HepG2 (cell line): ENCODE results near the gene APOC1. TPM values are rescaled to one million over a fixed set of nuclear protein-coding genes. Genes with fewer than 3 reads are reported as not detected.
A peak's percentile ranks its signal among the peaks of the same experiment; 100 is the strongest.

ENCODE experiments used
- AHDC1 ChIP-seq: sonication (generic); formaldehyde crosslinking; IDR thresholded peaks from 2 replicates; pipeline ENCODE4 v1.5.1; 2020; ENCODE audit warnings: mild to moderate bottlenecking, missing genetic modification reagents, borderline replicate concordance
- JDP2 ChIP-seq: sonication (generic); formaldehyde crosslinking; IDR thresholded peaks from 2 replicates; pipeline ENCODE4 v1.8.1; 2022; ENCODE audit warnings: missing genetic modification reagents, borderline replicate concordance
- KLF11 ChIP-seq: IDR thresholded peaks from 2 replicates; pipeline ENCODE4 v1.6.1; 2016; ENCODE audit warnings: missing compliant biosample characterization
- MIER2 ChIP-seq: IDR thresholded peaks from 2 replicates; pipeline ENCODE4 v1.6.1; 2016; ENCODE audit warnings: missing biosample characterization, missing genetic modification reagents
- MYC ChIP-seq: sonication (generic); formaldehyde crosslinking; IDR thresholded peaks from 2 replicates; pipeline ENCODE4 v1.9.0; 2021; ENCODE audit warnings: missing genetic modification reagents, borderline replicate concordance
- NONO ChIP-seq, 2 experiments: fragments of 450-650 bp in 1 of 2; sonication (generic) in 1 of 2; formaldehyde crosslinking in 1 of 2; IDR thresholded peaks in 1 of 2; conservative IDR thresholded peaks in 1 of 2; 2 replicates each; pipeline versions ENCODE4 v1.6.1 to v1.8.0; 2017 to 2022; ENCODE audit warnings: mild to moderate bottlenecking in 1 of 2, missing genetic modification reagents in 1 of 2, moderate library complexity in 1 of 2
- NR2C2 ChIP-seq: sonication (generic); formaldehyde crosslinking; IDR thresholded peaks from 2 replicates; pipeline ENCODE4 v1.4.0; 2020; ENCODE audit warnings: missing genetic modification reagents, mild to moderate bottlenecking, moderate library complexity, borderline replicate concordance
- ONECUT2 ChIP-seq: sonication (generic); formaldehyde crosslinking; IDR thresholded peaks from 2 replicates; pipeline ENCODE4 v1.4.0; 2020; ENCODE audit warnings: missing genetic modification reagents
- PCBP2 ChIP-seq: fragments of 200-400 bp; formaldehyde crosslinking; optimal IDR thresholded peaks from 2 replicates; pipeline ENCODE3; 2018; ENCODE audit warnings: low read length, low read depth; ENCODE audit not compliant: poor library complexity, severe bottlenecking
- PRDM4 ChIP-seq: sonication (generic); formaldehyde crosslinking; IDR thresholded peaks from 2 replicates; pipeline ENCODE4 v1.9.0; 2021; ENCODE audit warnings: missing genetic modification reagents, borderline replicate concordance
- SP140L ChIP-seq: sonication (generic); formaldehyde crosslinking; IDR thresholded peaks from 2 replicates; pipeline ENCODE4 v1.4.0; 2020; ENCODE audit warnings: missing genetic modification reagents, borderline replicate concordance
- ZBTB26 ChIP-seq: IDR thresholded peaks from 2 replicates; pipeline ENCODE4 v1.6.1; 2016; ENCODE audit warnings: missing compliant biosample characterization, missing genetic modification reagents, borderline replicate concordance
- ZBTB7B ChIP-seq: sonication (generic); formaldehyde crosslinking; IDR thresholded peaks from 2 replicates; pipeline ENCODE4 v1.4.0; 2020; ENCODE audit warnings: missing genetic modification reagents
- ZNF251 ChIP-seq: sonication (generic); formaldehyde crosslinking; IDR thresholded peaks from 2 replicates; pipeline ENCODE4 v1.9.0; 2021; ENCODE audit warnings: mild to moderate bottlenecking, missing genetic modification reagents
- ZNF362 ChIP-seq: sonication (generic); formaldehyde crosslinking; IDR thresholded peaks from 2 replicates; pipeline ENCODE4 v1.4.0; 2020; ENCODE audit warnings: missing genetic modification reagents, mild to moderate bottlenecking, borderline replicate concordance
- ZNF605 ChIP-seq: sonication (generic); formaldehyde crosslinking; IDR thresholded peaks from 2 replicates; pipeline ENCODE4 v1.8.0; 2022; ENCODE audit warnings: mild to moderate bottlenecking, missing genetic modification reagents
- ZNF607 ChIP-seq: sonication (generic); formaldehyde crosslinking; IDR thresholded peaks from 2 replicates; pipeline ENCODE4 v1.5.1; 2020; ENCODE audit warnings: missing genetic modification reagents, mild to moderate bottlenecking, borderline replicate concordance
- polyA plus RNA-seq, 8 experiments: library from polyadenylated mRNA; depleted of rRNA in 3 of 8; stranded (reverse) in 7 of 8; unstranded in 1 of 8; fragments of >200 nt; fragmentation: Illumina TruSeq in 4 of 8; extraction: Trizol in 4 of 8; gene quantifications; 2 replicates each; pipeline versions ENCODE4 v1.2.1 to v1.2.3, GENCODE V29; 2011 to 2016; ENCODE audit warnings: low read depth in 4 of 8, missing spikeins in 1 of 8, mixed read lengths in 1 of 8; ENCODE audit not compliant: insufficient read depth in 1 of 8
- total RNA-seq, 5 experiments: library from RNA; depleted of rRNA; stranded (reverse); fragments of >200 nt; fragmentation: Illumina TruSeq; extraction: Trizol; gene quantifications; 2 replicates each; pipeline ENCODE4 v1.2.3, GENCODE V29; 2016; ENCODE audit warnings: low read depth in 1 of 5

The APOC1 gene
- total and polyA plus RNA-seq, 2 of the 13 experiments (the other 11 are each of a cell fraction or from before 2014, with no cell fraction given), result 600 to 1,235 TPM

GRCh38 chr19:44924243-44924725 is 9.9 kb downstream of the APOC1 start (continued):
- peak; percentile 27; the same call in 1 of the 2 replicates for TF ChIP-seq ZNF605 (CRISPR knock-in tag)
- TF ChIP-seq MIER2, result peak; percentile 76
- no peak for TF ChIP-seq PRDM4
- peak; percentile 91 for TF ChIP-seq NR2C2
- TF ChIP-seq KLF11 (CRISPR knock-in tag), result 0 out of 2 replicates have a peak, but pooled peaks have one; percentile 64
- no peak for TF ChIP-seq PCBP2
- peak; percentile 92; the same call in 1 of the 2 replicates for TF ChIP-seq MYC (CRISPR knock-in tag)
- no peak for TF ChIP-seq ZNF607
- peak; percentile 76; the same call in 1 of the 2 replicates for TF ChIP-seq ZNF362 (CRISPR knock-in tag)
- no peak; the same call in 1 of the 2 replicates for TF ChIP-seq JDP2
- TF ChIP-seq ZNF251 (CRISPR knock-in tag), result no peak
- TF ChIP-seq NONO (IDR thresholded peaks at IDR 0.05), result no peak
- TF ChIP-seq NONO (CRISPR knock-in tag; conservative IDR thresholded peaks at IDR 0.05), result peak; percentile 96
- TF ChIP-seq SP140L, result no peak
- TF ChIP-seq ZBTB7B (CRISPR knock-in tag), result peak; percentile 100
- TF ChIP-seq ONECUT2, result peak; percentile 68
- peak; percentile 92 for TF ChIP-seq AHDC1
- TF ChIP-seq ZBTB26 (CRISPR knock-in tag), result peak; percentile 64; the same call in 1 of the 2 replicates
